MM.1S (cell line): ENCODE results near the gene NPC2.

Experiments
- EZH2 ChIP-seq: fragments of 300-600 bp; sonication (generic); optimal IDR thresholded peaks from 2 replicates; pipeline ENCODE3; 2017; ENCODE audit warnings: low read depth, mild to moderate bottlenecking, antibody characterized with exemption, low read length, mixed read lengths
- EZH2phosphoT487 ChIP-seq: fragments of 300-600 bp; sonication (generic); IDR thresholded peaks from 2 replicates; pipeline ENCODE4 v1.6.1; 2018; ENCODE audit warnings: antibody characterized with exemption, low read length
- TF ChIP-seq, protein P1 (sequence below): fragments of 300-600 bp; sonication (generic); IDR thresholded peaks from 2 replicates; pipeline ENCODE4 v1.5.1; 2016; ENCODE audit warnings: antibody characterized with exemption, low read length, mixed read lengths

GRCh38 chr14:74457565-74457895 is 35.6 kb downstream of the NPC2 start:
- TF ChIP-seq, protein P1, sequence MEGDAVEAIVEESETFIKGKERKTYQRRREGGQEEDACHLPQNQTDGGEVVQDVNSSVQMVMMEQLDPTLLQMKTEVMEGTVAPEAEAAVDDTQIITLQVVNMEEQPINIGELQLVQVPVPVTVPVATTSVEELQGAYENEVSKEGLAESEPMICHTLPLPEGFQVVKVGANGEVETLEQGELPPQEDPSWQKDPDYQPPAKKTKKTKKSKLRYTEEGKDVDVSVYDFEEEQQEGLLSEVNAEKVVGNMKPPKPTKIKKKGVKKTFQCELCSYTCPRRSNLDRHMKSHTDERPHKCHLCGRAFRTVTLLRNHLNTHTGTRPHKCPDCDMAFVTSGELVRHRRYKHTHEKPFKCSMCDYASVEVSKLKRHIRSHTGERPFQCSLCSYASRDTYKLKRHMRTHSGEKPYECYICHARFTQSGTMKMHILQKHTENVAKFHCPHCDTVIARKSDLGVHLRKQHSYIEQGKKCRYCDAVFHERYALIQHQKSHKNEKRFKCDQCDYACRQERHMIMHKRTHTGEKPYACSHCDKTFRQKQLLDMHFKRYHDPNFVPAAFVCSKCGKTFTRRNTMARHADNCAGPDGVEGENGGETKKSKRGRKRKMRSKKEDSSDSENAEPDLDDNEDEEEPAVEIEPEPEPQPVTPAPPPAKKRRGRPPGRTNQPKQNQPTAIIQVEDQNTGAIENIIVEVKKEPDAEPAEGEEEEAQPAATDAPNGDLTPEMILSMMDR = no peak
- no peak for TF ChIP-seq EZH2
- TF ChIP-seq EZH2phosphoT487 = no peak
